ENCODE results near the gene LIMCH1. TPM values are rescaled to one million over a fixed set of nuclear protein-coding genes. Genes with fewer than 3 reads are reported as not detected.

LIMCH1 gene
- polyA plus RNA-seq, 1 of the 3 experiments (the other 2 are of a cell fraction), result 1.2 TPM

- POLR2A ChIA-PET, result no interaction called here
Measured at GRCh38 chr4:41625531-41625930, 87.6 kb downstream of the LIMCH1 start.

More at GRCh38 chr4:41625531-41625930, 87.6 kb downstream of the LIMCH1 start:
- no peaks in the 10 kb centered on the region for H4K20me1 ChIP-seq (ENCODE audit: insufficient read depth)
- no peak for DNase-seq
- no peaks in the 10 kb centered on the region for H3K9me3 ChIP-seq
- H3K79me2 ChIP-seq (ENCODE audit: insufficient read depth), result no peaks in the 10 kb centered on the region
- no peaks in the 10 kb centered on the region for H3K36me3 ChIP-seq (replicated peaks in 1 of 2; ENCODE audit: control insufficient read depth in 1 of 2, insufficient read depth in 2 of 2, low read length in 1 of 2)
- no peak overlapping the region for H3K9ac ChIP-seq
- H3K4me2 ChIP-seq, result no peak overlapping the region
- H3K4me1 ChIP-seq (ENCODE audit: control insufficient read depth in 1 of 2, insufficient read depth in 2 of 2, low read depth in 1 of 2, low read length in 1 of 2), result peaks cover 0 to 11% of the 10 kb centered on the region in 2 experiments; a peak in 1 of 4 replicates
- no peak for TF ChIP-seq POLR2AphosphoS5 (IDR thresholded peaks at IDR 0.05; ENCODE audit: low read depth, low read length)
- TF ChIP-seq FOXM1 (IDR thresholded peaks at IDR 0.05; ENCODE audit: low read depth), result no peak
- TF ChIP-seq MEF2A (IDR thresholded peaks at IDR 0.05; ENCODE audit: borderline replicate concordance, low read depth), result no peak
- TF ChIP-seq REST (IDR thresholded peaks at IDR 0.05; ENCODE audit: low read depth, low read length), result no peak
- no peak for TF ChIP-seq MAX (IDR thresholded peaks at IDR 0.05; ENCODE audit: low read depth)
- no peak for TF ChIP-seq RFX5 (IDR thresholded peaks at IDR 0.05; ENCODE audit: low read length)
- no peak for TF ChIP-seq GATA2 (CRISPR knock-in tag; IDR thresholded peaks at IDR 0.05)
- no peak for TF ChIP-seq EP300 (IDR thresholded peaks at IDR 0.05; ENCODE audit: borderline replicate concordance in 1 of 2, low read depth in 1 of 2, low read length in 1 of 2)
- TF ChIP-seq RXRA (IDR thresholded peaks at IDR 0.05; ENCODE audit: borderline replicate concordance, low read depth), result no peak
- TF ChIP-seq CHD2 (IDR thresholded peaks at IDR 0.05; ENCODE audit: low read length, partially characterized antibody), result no peak
- no peak for TF ChIP-seq JUND (IDR thresholded peaks at IDR 0.05)
- no peak for TF ChIP-seq USF2 (IDR thresholded peaks at IDR 0.05; ENCODE audit: borderline replicate concordance, low read depth, low read length)
- CTCF ChIA-PET, result interaction anchor here (0.8 to 1.1 kb wide), 2 partner anchors 36 to 345 kb away, joined by 3 to 4 read pairs; no protein-coding TSS in a partner anchor
- H3F3A ChIP-seq (replicated peaks; ENCODE audit: insufficient read depth), result no peaks in the 10 kb centered on the region
- H3K27me3 ChIP-seq (ENCODE audit: insufficient read depth), result no peaks in the 10 kb centered on the region
- H3K27ac ChIP-seq (ENCODE audit: low read depth in 2 of 2, low read length in 1 of 2), result no peak overlapping the region
- 72% methylated on average over 5 of the region's 5 CpGs for WGBS (ENCODE audit: low lambda C conversion rate)
- no peak overlapping the region for H3K4me3 ChIP-seq (ENCODE audit: low read depth in 2 of 2, low read length in 1 of 2)
- no peak overlapping the region for H2AFZ ChIP-seq (ENCODE audit: low read depth)
- H3K9me2 ChIP-seq, result no peaks in the 10 kb centered on the region
